Fibroblast of skin of left quadriceps (primary cell): ENCODE data around the gene CAMP.

ENCODE experiments used
- DNase-seq, 2 experiments: peaks; one replicate each; pipeline ENCODE4 v3.0.0-alpha.2; 2013; ENCODE audit warnings: low read depth in 2 of 2

CAMP gene

GRCh38 chr3:48214225-48214624, 9.1 kb upstream of the CAMP start:
- no peak for DNase-seq

- DNase-seq, result no peak
Measured at GRCh38 chr3:48215019-48215418, 8.3 kb upstream of the CAMP start.

DNA sequence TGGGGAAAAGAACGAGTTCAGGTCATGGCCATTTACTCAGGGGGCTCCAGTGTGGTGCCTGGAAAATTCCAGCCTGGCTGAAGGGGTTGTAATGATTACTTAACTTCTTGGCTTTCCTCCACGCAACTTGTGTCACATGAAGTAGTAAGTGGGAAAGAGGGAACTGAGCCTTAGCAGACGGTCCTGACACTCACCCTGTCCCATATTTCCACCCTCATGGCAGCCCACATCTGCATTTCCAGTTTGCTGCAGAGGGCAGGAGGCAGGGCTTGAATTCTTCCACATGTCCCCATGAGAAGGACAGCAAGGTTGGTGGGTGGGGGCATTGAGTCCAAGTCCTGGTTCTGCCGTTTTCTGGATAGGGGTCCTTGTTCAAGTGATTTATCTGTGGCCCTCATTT, 7.8 kb upstream of the CAMP start:
- no peak for DNase-seq

GRCh38 chr3:48215876-48216275, 7.4 kb upstream of the CAMP start:
- DNase-seq, result no peak

DNA sequence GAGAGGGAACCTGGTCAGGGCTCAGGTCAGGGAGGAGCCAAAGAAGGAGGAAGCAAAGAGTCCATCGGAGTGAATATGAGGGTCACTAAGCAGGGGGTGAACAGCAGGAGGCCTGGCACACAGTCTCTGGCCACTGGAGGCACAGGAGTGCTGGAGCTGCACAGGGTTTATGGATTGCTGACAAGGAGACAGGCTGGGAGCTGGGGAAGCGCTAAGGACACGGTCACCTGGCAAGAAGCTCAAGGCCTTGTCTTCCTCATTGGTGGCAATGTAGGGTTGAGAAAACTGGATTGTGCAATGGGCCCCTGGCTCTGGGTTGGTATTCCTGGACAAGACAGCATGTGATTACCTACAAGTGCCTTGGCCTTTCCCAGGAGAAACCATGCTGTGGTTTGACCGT, 5.8 kb upstream of the CAMP start:
- DNase-seq, result no peak

DNA sequence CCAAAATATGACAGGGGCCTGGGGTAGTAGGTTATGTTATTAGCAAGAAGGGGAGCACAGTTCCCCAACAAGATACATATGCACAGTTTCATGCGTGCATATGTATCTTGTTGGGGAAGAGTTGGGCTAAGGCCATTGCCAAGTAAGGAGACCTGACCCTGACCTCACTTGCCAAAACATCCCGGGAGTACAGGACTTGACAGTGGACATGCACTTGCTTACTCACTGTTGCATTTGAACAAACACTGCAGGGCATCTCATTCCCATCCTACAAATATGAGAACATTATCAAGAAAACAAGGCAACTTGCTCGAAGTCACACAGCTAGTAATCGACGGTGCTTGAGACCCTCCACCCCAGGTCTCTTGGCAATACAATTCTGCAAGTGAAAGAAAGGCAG, 4.8 kb upstream of the CAMP start:
- no peak for DNase-seq

- no peak for DNase-seq
Measured at GRCh38 chr3:48219543-48219942, 3.8 kb upstream of the CAMP start.

- DNase-seq, result no peak
Measured at GRCh38 chr3:48220746-48221145, 2.5 kb upstream of the CAMP start.

GRCh38 chr3:48225587-48225986, 2.3 kb downstream of the CAMP start:
- no peak for DNase-seq

DNA sequence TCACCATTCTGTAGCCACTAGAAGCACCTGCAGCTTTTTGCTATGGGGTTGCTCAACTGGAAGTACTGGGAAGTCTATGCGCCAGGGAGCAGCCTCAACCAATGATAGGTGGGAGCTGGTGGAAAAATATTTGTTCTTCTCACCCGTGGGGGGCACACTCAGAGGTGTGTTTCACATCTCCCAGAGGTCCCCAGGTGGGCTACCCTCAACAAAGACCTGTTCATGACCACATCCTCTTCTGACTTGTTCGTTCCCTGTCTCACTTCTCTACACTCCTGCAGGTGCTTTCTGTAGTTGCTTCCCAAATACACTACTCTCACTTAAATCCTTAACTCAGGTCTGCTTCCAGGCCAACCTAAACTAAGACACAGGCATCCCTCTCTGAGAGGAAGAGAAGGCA, 3.6 kb downstream of the CAMP start:
- no peak for DNase-seq

- DNase-seq, result no peak
Measured at GRCh38 chr3:48232232-48232631, 8.9 kb downstream of the CAMP start.

- peak; percentile 37 to 42 for DNase-seq
Measured at GRCh38 chr3:48232734-48233133, 9.4 kb downstream of the CAMP start.

GRCh38 chr3:48233542-48233941, 10.2 kb downstream of the CAMP start:
- DNase-seq, result no peak

DNA sequence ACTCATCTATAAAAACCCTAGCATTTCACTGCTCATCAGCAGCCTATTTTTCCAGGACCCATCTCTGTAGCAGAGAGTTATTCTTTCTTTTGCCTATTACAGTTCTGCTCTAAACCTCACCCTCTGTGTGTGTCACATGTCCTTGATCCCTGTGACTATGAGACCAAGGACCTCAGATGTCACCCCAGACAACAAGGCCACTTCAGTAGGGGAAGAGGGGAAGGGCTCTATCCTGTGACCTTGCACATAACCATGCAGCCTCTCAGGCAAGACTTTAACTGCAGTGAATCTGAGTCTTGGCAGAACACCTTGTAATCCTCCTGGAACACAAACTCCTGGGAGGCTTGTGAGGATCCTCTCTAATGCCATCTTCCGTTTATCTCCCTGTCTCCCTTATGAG, 13.2 kb downstream of the CAMP start:
- DNase-seq, result no peak

DNA sequence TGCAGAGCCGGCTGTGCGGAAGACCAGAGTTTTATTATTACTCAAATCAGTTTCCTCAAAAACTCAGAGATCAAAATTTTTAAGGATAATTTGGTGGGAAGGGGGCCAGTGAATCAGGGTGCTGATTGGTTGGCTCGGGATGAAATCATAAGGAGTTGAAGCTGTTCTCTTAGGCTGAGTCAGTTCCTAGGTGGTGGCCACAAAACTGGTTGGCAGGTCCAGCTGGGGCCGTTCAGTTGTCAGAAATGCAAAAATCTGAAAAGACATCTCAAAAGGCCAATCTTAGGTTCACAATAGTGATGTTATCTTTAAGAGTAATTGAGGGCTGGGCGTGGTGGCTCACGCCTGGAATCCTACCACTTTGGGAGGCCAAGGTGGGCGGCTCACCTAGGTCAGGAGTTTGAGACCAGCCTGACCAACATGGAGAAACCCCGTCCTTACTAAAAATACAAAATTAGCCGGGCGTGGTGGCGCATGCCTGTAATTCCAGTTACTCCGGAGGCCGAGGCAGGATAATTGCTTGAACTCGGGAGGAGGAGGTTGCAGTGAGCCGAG, 15.3 kb downstream of the CAMP start:
- no peak for DNase-seq

- no peak for DNase-seq
Measured at GRCh38 chr3:48240000-48240963, 17.0 kb downstream of the CAMP start.

- no peak for DNase-seq
Measured at GRCh38 chr3:48241796-48242455, 18.6 kb downstream of the CAMP start.

- no peak for DNase-seq
Measured at GRCh38 chr3:48243886-48244285, 20.6 kb downstream of the CAMP start.

DNA sequence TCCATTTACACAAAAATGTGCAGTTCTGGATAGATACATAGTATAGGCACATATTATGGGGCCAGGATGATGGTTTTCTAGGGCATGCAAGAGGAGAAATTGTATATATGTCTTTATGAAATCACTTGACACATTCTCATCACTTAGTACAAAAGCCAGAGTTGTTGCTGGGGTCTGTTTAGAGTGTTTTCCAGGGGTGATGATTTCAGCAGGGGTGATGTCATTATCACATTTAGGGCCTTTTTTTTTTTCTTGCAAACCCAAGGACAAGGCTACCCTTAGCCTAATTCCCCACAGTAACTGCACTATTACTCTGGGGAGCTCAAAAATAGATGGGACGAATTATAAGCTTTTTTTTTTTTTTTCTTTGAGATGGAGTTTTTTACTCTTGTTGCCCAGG, 21.2 kb downstream of the CAMP start:
- no peak for DNase-seq

- DNase-seq, result no peak
Measured at GRCh38 chr3:48245136-48245535, 21.8 kb downstream of the CAMP start.

GRCh38 chr3:48247401-48247811, 24.1 kb downstream of the CAMP start:
- peak; percentile 34 to 39 for DNase-seq

GRCh38 chr3:48248095-48248850, 25.0 kb downstream of the CAMP start:
- peak; percentile 92 to 93 for DNase-seq
